ENCODE results near the gene PIK3R1.
A peak's percentile ranks its signal among the peaks of the same experiment; 100 is the strongest.

The PIK3R1 gene

DNA sequence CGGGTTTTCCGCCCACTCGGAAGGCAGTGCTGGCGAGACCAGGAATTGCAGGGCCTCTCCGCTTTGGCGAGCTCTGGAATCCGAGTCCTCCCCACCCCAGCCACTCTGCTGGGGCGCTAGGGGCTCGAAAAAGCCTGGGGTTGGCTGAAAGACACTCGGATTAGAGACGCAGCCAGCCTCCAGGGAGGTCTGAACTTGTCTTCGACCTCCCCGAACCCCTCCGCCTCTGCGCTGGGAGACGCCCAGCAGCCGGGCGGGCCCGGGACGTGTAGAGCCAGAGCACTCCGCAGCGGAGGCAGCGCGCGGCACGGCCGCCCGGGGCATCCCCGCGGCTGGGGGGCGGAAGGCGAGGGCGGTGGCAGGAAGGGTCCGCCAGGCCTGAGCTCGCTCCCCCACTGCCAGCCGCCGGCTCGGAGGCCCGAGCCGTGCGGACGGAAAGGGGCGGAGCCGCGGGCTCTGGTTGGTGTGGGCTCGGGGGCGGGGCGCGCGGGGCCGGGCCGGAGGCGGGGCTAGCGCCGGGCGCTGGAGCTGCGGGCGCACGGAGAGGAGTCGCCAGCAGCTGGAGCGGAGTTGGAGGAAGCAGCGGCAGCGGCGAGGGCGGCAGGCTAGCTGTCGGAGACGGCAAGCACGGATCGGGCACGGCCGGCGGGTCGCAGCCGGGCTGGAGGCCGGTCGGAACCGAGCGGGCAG, at the start of gene PIK3R1:
PIK3R1 (plus strand) TSS at position 549 of the 690 bp plus-strand sequence. CDS start 10,920 bp downstream, outside the sequence.
- peak; percentile 87 to 93 (median 89) for DNase-seq (ENCODE audit: low read depth in 3 of 3)

DNA sequence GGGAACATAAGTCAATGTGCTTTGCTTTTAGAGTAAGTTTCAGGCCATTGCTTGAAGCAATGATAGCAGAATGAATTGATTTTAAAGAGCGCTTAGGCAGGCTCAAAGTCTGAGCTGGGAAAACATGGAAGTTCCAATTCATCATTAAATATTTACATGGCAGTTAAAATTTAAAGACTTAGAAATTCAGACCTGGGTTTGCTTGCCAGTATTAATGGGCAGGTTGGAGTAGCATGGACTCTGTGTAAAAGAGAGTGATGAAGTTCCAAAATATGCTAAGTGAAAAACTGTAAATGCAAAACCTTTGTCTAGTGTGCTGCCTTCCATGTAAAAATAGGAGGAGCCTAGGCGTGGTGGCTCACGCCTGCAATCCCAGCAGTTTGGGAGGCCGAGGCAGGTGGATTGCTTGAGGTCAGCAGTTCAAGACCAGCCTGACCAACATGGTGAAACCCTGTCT, 48.3 kb upstream of the PIK3R1 start:
- no peak for DNase-seq (ENCODE audit: low read depth in 3 of 3)

DNA sequence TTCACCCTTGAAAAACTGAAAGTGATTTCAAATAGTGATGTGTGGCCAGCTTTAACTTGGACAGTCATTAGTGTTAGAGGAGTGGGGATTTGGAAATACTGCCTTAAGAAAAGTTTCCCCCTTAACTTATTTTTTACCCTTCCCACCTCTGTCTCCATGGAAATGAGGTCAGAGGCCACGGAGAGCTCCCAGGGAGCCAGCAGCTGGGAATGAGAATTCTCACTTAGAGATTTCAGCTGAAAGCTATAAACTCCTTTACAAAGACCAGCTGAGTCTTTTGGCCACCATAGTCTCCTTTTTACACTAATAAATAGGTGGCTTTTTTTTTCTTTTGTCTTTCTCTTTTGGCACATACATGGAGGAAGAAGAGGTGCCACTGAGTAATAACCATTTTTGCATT, 45.7 kb upstream of the PIK3R1 start:
- DNase-seq (ENCODE audit: low read depth in 3 of 3): no peak

DNA sequence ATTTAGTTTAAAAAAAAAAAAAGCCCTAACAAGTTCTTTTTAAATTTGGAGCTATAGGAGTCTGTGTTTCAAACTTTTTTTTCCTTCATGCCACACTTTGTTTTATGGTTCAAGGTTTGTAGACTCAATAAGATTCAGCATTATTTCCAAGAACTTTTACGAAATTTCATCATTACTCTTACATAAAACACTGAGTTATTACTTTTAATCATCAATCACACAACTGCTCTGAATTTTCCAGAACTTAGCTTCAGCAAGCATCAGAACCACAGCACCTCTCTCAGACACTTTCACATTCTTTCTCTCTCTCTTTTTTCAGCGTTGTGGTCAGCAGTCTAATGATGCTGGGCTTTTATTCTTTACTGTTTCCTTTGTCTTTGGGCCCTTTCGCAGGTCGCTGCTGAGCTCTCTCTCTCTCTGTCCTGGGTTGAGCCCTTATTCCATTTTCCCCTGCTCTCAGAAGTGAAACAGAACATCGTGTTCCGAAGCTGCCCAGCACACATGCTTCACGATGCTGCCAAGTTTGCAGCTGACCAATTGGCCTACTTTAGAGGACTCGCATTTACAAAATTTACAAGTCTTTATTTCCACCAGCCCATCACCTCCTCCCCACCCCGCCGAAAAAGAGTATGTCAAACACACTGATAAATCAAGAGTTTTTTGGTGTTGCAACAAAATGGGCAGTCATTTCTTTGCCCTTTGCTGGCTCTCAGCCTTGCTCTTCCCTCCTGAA, 44.6 kb upstream of the PIK3R1 start:
- no peak for DNase-seq (ENCODE audit: low read depth in 3 of 3)

DNA sequence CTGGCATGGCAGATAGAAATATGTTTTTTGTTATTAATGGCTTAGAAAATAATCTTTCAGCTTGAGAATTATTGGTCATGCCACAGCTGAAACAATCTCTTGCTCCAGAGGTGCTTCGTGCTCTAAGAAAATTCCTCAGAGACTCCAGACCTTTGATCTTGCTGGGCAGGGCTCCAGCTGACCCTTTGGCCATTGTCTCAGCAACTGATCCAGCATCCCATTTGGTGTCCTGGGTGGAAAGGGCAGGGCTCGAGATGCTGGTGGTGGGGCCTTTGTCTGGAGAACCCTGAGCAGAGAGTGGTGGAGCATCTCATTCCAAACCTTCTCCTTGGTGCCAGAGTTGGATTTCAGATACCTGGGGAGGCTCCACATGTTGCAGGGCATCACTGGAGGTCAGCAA, 43.2 kb upstream of the PIK3R1 start:
- DNase-seq (ENCODE audit: low read depth in 3 of 3): no peak

DNA sequence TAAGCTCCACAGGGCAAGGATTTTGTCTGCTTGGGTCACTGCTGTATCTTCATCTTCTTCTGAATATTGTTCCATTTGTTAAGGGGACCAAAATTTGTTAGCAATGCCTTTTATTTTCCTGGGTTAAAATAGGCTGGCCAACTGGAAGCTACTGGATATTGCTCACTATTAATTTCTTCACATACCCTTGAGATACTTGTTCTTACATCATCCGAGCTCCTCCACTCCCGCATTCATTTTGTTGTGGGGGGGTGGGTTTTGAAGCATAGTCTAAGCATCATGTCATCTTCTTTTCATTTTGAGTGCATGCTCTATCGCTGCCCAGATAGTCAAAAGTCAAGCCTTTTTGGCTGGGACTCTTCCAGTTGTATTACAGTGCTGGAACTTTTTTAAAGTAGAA, 42.5 kb upstream of the PIK3R1 start:
- no peak for DNase-seq (ENCODE audit: low read depth in 3 of 3)

DNA sequence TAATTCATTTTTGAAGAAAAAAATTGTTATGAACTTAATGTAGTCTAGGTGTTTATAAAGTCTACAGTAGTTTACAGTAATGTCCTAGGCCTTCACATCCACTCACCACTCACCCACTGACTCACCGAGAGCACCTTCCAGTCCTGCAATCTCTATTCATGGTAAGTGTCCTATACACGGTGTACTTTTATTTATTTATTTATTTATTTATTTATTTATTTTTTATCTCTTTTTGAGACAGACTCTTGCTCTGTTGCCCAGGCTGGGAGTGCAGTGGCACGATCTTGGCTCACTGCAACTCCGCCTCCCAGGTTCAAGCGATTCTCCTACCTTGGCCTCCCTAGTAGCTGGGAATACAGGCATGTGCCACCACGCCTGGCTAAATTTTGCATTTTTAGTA, 39.3 kb upstream of the PIK3R1 start:
- DNase-seq (ENCODE audit: low read depth in 3 of 3): no peak

DNA sequence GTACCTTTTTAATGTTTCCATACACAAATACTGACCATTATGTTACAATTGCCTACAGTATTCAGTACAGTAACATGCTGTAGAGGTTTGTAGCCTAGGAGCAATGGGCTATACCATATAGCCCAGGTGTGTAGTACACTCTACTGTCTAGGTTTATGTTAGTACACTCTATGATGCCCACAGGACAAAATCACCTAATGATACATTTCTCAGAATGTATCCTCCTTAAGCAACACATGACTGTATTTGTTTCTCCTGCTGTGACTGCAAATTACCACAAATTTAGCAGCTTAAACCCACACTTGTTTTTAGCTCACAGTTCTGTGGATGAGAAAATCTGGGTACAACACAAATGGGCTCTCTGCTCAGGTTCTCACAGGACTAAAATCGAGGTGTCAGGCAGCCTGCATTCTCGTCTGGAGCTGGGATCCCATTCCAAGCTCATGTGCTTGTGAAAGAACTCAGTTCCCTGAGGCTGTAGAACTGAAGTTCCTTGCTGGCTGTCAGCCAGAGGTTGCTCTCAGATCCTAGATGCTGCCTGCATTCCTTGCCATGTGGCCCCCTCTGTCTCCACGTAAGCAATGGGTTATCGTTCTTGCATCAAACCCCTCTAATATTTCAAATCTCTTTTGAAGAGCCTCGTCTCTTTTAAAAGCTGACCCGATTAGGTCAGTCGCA, 38.6 kb upstream of the PIK3R1 start:
- DNase-seq (ENCODE audit: low read depth in 3 of 3): no peak

DNA sequence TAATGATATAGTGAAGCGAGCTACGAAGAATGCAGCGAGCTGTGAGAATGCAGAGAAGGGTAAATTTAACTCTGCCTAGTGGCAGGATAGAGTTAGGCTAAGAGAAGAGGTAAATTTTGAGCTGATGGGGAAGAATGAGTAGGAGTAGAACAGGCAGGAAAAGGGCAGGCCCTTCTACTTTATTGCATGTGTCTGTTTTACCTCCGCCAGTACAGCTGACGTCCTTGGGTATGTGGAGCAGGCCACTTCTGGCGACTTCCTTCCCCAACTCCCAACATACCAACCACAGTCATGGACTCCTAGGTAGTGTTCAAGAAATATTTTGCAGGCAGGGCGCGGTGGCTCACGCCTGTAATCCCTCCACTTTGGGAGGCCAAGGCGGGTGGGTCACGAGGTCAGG, 37.9 kb upstream of the PIK3R1 start:
- no peak for DNase-seq (ENCODE audit: low read depth in 3 of 3)

DNA sequence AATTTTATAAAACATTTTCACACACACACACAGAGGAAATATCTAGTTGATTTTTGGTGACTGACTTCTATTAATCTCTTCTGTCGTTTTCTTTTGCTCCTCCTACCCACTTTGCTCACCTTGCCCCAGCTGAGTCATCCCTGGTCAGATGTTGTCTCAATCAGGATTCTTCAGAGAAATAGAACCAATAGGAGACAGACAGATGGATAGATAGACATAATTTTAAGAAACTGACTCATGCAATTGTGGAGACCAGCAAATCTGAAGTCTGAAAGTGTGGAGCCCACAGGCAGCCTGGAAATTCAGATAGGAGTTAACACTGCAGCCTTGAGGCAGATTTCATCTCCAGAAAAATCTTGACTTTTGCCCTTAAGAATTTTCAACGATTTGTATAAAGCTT, 37.0 kb upstream of the PIK3R1 start:
- peak in 1 of 3 donors; percentile 4 for DNase-seq (ENCODE audit: low read depth in 3 of 3)

DNA sequence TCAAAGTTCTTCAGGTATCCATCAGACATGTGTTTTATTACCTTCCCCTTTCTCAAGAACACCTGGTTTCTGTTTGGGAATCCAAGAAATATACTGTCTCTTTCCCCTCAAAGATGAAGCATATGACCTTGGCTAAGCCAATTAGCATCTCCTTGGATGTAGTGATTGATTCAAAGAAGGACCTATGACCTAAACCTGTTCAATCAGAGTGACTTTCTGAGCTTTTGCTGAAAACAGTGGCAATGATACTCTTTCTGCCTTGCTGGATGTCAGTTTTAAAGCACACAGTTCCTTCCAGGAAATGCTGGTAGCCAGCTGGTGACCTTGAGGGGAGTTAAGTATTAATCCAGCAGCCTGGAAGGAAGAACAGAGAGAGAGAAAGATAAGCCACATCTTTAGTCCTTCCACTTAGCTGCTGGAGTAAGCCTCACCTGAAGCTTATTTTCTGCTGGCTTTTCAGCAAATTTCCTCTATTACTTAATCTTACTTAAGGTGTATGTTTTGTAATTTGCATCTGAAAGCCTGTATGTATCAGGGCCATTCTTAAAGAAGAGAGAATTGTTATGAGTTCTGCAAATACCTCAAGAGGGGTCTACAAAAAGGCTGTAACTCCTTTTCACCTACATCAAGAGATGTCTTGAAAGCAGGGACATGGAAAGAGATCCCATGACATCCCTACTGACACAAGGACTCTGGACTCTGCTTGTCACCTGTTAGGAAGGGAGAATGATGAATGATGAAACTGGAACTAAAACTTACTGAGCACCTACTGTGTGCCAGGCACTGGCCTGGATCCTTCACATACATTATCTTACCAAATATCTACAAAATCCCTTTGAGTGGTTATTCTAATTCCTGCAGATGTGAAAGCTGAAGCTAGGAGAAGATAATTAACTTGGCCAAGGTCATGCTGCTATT, 35.2 kb upstream of the PIK3R1 start:
- DNase-seq (ENCODE audit: low read depth in 3 of 3): no peak

DNA sequence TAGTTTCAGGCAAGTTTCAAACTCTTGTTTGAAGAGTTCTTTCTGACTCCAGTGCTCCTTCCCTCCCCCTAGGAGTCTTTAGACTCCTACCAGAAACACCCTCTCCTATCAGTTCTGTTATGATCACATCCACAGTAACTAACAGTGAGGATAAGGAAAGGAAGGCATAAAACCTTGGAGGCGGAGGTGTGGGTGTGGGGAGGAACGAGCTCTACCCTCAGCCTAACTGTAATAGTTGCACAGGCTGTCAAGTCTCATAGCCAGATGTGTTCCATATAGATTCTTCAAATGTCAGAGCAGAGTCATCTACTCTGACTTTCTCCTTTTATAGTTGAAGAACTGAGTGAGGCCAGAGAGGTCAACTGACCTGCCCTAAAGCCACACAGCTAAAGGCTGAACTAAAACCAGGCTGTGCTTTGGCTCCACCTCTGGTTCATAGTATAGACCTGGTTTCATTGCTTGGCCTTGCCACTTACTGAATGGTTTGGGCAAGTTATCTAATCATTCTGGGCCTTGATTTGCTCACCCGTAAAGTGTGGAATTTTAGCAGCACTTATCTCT, 34.4 kb upstream of the PIK3R1 start:
- no peak for DNase-seq (ENCODE audit: low read depth in 3 of 3)

DNA sequence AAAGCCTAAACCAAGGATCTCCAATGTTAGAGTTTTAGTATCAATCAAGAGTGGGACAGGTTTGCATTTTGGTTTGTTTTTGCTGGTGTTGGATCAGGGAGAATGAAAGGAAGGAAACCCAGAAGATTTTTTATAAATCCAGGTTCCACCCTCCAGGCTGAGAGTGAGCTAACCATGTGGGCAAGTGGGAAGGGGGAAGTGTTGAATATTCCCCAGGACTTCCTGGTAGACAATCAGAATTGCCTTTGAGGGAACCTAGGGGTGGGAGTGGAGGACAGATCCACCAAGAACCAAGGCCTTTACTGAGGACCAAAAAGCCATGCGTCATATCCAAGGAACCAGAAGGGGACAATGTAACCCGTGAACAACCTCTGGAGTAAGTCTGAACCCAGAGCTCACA, 33.5 kb upstream of the PIK3R1 start:
- no peak for DNase-seq (ENCODE audit: low read depth in 3 of 3)

DNA sequence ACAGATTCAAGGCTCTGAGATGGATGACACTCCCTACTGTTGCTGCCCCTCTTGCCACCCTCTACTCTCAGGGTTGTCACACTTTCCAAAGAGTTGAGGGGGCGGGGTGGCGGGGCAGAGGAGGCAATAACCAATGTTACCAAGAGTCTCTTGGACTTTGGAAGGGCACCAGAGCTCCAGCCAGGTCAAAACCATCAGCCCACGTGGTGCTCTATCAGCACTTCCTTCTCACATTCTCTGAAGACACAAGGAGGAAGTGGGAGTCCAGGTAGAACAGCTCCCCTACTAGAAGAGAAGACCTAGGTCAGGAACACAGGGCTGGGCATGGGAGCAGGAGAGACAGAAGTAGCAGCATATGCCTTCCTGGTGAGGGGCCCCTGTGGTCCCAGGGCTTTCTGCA, 33.0 kb upstream of the PIK3R1 start:
- no peak for DNase-seq (ENCODE audit: low read depth in 3 of 3)

DNA sequence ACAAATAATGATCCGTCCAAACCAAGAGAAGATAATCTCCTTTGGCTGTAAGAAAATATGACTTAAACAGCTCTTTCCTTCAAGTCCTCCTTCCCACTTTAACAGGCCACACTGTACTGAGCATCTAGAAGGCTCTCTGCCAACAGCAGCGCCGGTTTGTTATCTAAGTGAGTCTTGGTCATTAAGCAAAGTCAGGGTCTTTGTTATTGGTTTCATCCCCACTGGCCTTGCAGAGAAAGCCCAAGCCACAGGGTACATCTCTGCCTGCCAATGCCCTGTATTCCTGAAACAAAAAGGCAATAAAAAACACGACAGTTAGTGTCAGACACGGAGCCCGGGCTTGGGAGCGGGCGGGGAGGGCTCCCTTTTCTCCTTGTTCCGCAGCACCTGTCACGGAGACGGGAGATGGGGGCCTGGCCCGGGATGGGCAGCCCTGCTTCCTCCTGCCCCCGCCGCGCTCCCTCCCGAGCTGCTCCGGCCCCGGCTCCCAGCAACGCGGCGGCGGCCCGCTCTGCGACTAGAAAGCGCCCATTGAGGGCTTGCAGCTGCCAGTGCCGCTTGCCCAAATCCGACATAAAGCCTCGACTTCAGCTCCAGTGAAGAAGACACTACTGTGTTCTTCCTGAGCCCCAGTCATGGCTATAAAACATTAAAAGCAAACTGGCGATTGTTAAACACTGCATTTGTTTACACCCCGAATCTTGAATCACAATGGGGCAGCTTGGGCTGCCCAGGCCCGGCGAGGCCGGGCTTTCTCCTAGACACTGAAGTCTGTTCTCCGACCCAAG, 28.1 kb upstream of the PIK3R1 start:
- DNase-seq (ENCODE audit: low read depth in 3 of 3): no peak

DNA sequence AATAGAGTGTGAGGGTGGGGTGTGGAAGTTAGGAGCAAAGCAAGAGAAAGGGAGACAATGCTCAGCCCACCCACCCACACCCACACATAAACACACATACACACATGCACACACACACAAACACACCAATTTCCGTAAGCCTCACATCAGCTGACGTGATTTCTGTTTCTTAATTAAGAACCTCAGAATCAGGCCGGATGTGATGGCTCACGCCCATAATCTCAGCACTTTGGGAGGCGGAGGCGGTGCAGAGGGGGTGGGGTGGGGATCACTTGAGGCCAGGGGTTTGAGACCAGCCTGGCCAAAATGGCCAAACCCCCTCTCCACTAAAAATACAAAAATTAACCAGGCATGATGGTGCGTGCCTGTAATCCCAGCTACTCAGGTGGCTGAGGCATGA, 26.4 kb upstream of the PIK3R1 start:
- DNase-seq (ENCODE audit: low read depth in 3 of 3): no peak

DNA sequence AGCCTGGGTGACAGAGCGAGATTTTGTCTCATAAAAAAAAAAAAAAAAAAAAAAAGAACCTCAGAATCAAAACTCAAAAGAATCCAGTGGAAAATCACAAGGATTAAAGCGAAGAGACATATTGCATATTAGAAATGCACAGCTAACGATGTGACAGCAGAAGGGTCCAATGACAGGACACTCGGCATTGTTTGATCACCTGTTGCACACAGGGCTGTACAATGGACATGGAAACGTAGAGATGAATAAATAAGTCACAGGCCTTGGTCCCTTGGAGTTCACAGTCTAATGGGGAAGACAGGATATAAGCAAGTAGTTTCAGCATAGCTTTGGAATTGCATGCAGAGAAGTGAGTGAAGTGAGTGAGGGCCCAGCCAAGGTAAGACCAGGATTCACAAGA, 25.9 kb upstream of the PIK3R1 start:
- DNase-seq (ENCODE audit: low read depth in 3 of 3): no peak

DNA sequence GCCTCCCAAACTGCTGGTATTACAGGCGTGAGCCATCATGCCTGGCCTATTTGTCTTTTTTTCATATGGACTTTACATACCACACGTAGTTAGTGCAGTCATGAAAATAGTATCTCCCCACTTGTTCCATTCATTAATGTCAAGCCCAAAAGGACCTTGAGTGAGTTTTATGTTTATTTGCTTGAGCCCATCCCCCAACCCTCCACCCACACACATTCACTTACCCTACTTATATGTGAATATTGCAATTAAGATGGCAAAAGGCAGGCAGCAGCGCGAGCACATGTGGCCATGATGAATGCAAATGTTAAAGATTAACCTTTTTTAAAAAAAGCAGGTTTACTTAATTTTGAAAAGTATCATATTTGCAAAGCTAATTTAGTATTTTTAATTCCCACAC, 24.9 kb upstream of the PIK3R1 start:
- no peak for DNase-seq (ENCODE audit: low read depth in 3 of 3)

DNA sequence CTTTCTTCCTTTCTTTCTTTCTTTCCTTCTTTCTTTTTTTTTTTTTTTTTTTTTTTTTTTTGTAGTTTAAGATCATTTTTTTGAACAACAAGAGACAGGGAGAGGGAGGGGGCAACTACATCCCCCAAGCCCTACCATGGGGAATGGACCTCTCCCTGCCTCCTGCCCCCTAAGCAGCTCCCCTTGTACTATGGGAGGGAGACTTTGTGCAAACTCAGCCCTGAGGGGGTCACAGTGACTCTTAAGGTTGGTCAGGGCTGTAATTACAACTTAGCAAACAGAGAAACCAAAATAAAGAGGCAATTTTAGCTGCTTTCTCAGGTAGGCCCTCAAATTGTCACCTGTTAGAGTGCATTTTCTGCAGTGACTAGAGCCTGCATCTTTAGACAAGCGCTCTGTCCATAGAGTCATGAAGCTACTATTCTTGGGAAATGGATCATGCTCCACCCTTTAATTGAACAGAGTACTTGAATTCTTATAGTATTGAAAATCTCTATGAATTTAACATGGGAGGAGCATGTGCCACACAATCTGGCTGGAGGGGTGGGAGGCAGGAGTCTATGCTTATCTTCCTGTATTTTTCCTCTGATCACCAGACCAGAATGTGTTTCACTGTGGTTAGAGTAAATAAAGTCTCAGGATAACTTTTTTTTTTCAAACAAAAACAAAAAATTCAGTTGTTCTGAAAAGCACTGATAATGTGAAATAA, 24.3 kb upstream of the PIK3R1 start:
- no peak for DNase-seq (ENCODE audit: low read depth in 3 of 3)

DNA sequence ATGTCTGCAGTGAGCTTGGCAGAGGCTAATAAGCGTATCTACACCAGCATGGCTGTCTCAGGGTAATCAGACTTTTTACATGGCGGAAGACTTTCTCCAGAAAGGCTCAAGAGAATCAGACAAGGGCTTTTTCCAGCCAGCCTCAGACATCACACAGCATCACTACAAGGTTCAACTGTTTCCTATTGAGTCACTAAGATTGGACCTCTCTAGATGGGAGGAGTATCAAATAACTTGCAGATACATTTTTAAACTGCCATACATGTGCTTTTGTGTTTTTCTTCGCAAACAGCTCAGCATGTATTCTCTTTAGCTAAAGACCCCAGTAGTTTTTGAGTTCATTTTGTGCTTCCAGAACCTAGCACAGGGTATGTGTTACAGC, 22.9 kb upstream of the PIK3R1 start:
- DNase-seq (ENCODE audit: low read depth in 3 of 3): no peak
